SK-N-SH treated with all-trans-retinoic acid at 6 μM for 48 hours (cell line): ENCODE data around the gene SPAG7.

Experiments used
- ATAC-seq: fragments of 200-7000 bp; cut with Tn5 transposase; 3 replicates; pipeline ENCODE4 v1.9.1; 2020; ENCODE audit warnings: mild to moderate bottlenecking, moderate library complexity
- ARNTL ChIP-seq: fragments of 450-650 bp; formaldehyde crosslinking; IDR thresholded peaks from 2 replicates; pipeline ENCODE4 v1.5.0; 2020; ENCODE audit warnings: low read depth, mild to moderate bottlenecking, moderate library complexity, borderline replicate concordance
- BACH2 ChIP-seq: fragments of 250-450 bp; sonication (Bioruptor Pico); IDR thresholded peaks from 2 replicates; pipeline ENCODE4 v1.9.0; 2021; ENCODE audit warnings: mild to moderate bottlenecking, borderline replicate concordance
- CREB5 ChIP-seq: fragments of 250-450 bp; sonication (Bioruptor Pico); IDR thresholded peaks from 2 replicates; pipeline ENCODE4 v1.5.1; 2020; ENCODE audit warnings: low read depth, mild to moderate bottlenecking, moderate library complexity
- CSDC2 ChIP-seq: fragments of 250-450 bp; sonication (Bioruptor Pico); IDR thresholded peaks from 2 replicates; pipeline ENCODE4 v1.5.0; 2020; ENCODE audit warnings: mild to moderate bottlenecking, moderate library complexity
- CSRNP3 ChIP-seq: fragments of 250-450 bp; sonication (Bioruptor Pico); IDR thresholded peaks from 2 replicates; pipeline ENCODE4 v1.5.1; 2021; ENCODE audit warnings: mild to moderate bottlenecking, moderate library complexity
- ESRRG ChIP-seq: fragments of 250-450 bp; sonication (Bioruptor Pico); IDR thresholded peaks from 2 replicates; pipeline ENCODE4 v1.6.1; 2021; ENCODE audit warnings: mild to moderate bottlenecking
- GLIS3 ChIP-seq: fragments of 250-450 bp; sonication (Bioruptor Pico); IDR thresholded peaks from 2 replicates; pipeline ENCODE4 v1.5.0; 2020; ENCODE audit warnings: mild to moderate bottlenecking, moderate library complexity
- ISL1 ChIP-seq: fragments of 250-450 bp; sonication (Bioruptor Pico); IDR thresholded peaks from 2 replicates; pipeline ENCODE4 v2.1.2; 2022; ENCODE audit warnings: mild to moderate bottlenecking, moderate library complexity
- OSR1 ChIP-seq: fragments of 250-450 bp; sonication (Bioruptor Pico); IDR thresholded peaks from 2 replicates; pipeline ENCODE4 v1.8.0; 2022; ENCODE audit warnings: moderate library complexity, mild to moderate bottlenecking, inconsistent platforms
- PATZ1 ChIP-seq: fragments of 250-450 bp; sonication (Bioruptor Pico); IDR thresholded peaks from 2 replicates; pipeline ENCODE4 v1.8.0; 2020; ENCODE audit warnings: mild to moderate bottlenecking, moderate library complexity, borderline replicate concordance
- POU6F1 ChIP-seq: fragments of 250-450 bp; sonication (Bioruptor Pico); IDR thresholded peaks from 2 replicates; pipeline ENCODE4 v1.8.0; 2021; ENCODE audit warnings: low read depth, mild to moderate bottlenecking, moderate library complexity, borderline replicate concordance
- PPARA ChIP-seq: fragments of 250-450 bp; sonication (Bioruptor Pico); IDR thresholded peaks from 2 replicates; pipeline ENCODE4 v1.5.0; 2020; ENCODE audit warnings: mild to moderate bottlenecking, borderline replicate concordance
- RARB ChIP-seq: fragments of 250-450 bp; sonication (Bioruptor Pico); IDR thresholded peaks from 2 replicates; pipeline ENCODE4 v1.8.0; 2021; ENCODE audit warnings: mild to moderate bottlenecking, moderate library complexity
- SNAI2 ChIP-seq: fragments of 250-450 bp; sonication (Bioruptor Pico); IDR thresholded peaks from 2 replicates; pipeline ENCODE4 v1.5.0; 2020; ENCODE audit warnings: mild to moderate bottlenecking, moderate library complexity
- TCF4 ChIP-seq: fragments of 250-450 bp; sonication (Bioruptor Pico); IDR thresholded peaks from 2 replicates; pipeline ENCODE4 v1.8.0; 2021; ENCODE audit warnings: mild to moderate bottlenecking, moderate library complexity, borderline replicate concordance
- TOX ChIP-seq: fragments of 250-450 bp; sonication (Bioruptor Pico); IDR thresholded peaks from 2 replicates; pipeline ENCODE4 v1.8.0; 2021; ENCODE audit warnings: mild to moderate bottlenecking, moderate library complexity, borderline replicate concordance
- TSHZ2 ChIP-seq: fragments of 250-450 bp; sonication (Bioruptor Pico); IDR thresholded peaks from 2 replicates; pipeline ENCODE4 v1.5.0; 2020; ENCODE audit warnings: mild to moderate bottlenecking, moderate library complexity
- ZC3H10 ChIP-seq: fragments of 250-450 bp; sonication (Bioruptor Pico); IDR thresholded peaks from 2 replicates; pipeline ENCODE4 v1.5.1; 2021; ENCODE audit warnings: mild to moderate bottlenecking, moderate library complexity
- ZFP3 ChIP-seq: fragments of 250-450 bp; sonication (Bioruptor Pico); IDR thresholded peaks from 2 replicates; pipeline ENCODE4 v1.5.0; 2020; ENCODE audit warnings: mild to moderate bottlenecking, moderate library complexity
- ZFP30 ChIP-seq: fragments of 450-650 bp; formaldehyde crosslinking; IDR thresholded peaks from 2 replicates; pipeline ENCODE4 v1.5.0; 2022; ENCODE audit warnings: mild to moderate bottlenecking, moderate library complexity
- ZNF565 ChIP-seq: fragments of 450-650 bp; formaldehyde crosslinking; conservative IDR thresholded peaks from 2 replicates; pipeline ENCODE4 v1.5.0; 2020; ENCODE audit warnings: low read depth, mild to moderate bottlenecking, moderate library complexity
- ZNF70 ChIP-seq: fragments of 450-650 bp; formaldehyde crosslinking; IDR thresholded peaks from 2 replicates; pipeline ENCODE4 v1.5.0; 2020; ENCODE audit warnings: mild to moderate bottlenecking, moderate library complexity
- ZNF8 ChIP-seq: fragments of 450-650 bp; formaldehyde crosslinking; IDR thresholded peaks from 2 replicates; pipeline ENCODE4 v1.5.0; 2020; ENCODE audit warnings: mild to moderate bottlenecking, moderate library complexity

Gene SPAG7

GRCh38 chr17:4972752-4973151 is 5.1 kb upstream of the SPAG7 start:
- TF ChIP-seq CSRNP3 (CRISPR knock-in tag) (no peak), ZNF8 (CRISPR knock-in tag) (no peak), SNAI2 (CRISPR knock-in tag) (no peak)
- ATAC-seq = no peak

- TF ChIP-seq RARB (CRISPR knock-in tag) = no peak
- no peak for ATAC-seq
Observed at GRCh38 chr17:4972322-4972721, 4.7 kb upstream of the SPAG7 start.

- ATAC-seq = no peak
- TF ChIP-seq ZNF565 (CRISPR knock-in tag) (no peak), PPARA (no peak), PATZ1 (CRISPR knock-in tag) (no peak), TSHZ2 (CRISPR knock-in tag) (no peak), ZFP3 (CRISPR knock-in tag) (no peak), TOX (CRISPR knock-in tag) (no peak), GLIS3 (CRISPR knock-in tag) (no peak), ARNTL (CRISPR knock-in tag) (no peak), POU6F1 (no peak), CREB5 (CRISPR knock-in tag) (no peak), BACH2 (CRISPR knock-in tag) (no peak), RARB (CRISPR knock-in tag) (no peak), ZFP30 (CRISPR knock-in tag) (no peak), ZC3H10 (CRISPR knock-in tag) (no peak), OSR1 (CRISPR knock-in tag) (no peak), TCF4 (CRISPR knock-in tag) (no peak), ESRRG (CRISPR knock-in tag) (no peak), CSDC2 (CRISPR knock-in tag) (no peak), SNAI2 (CRISPR knock-in tag) (no peak)
Observed at GRCh38 chr17:4971826-4972225, 4.2 kb upstream of the SPAG7 start.

GRCh38 chr17:4970273-4970672 is 2.7 kb upstream of the SPAG7 start:
- ATAC-seq = no peak
- TF ChIP-seq ISL1 (CRISPR knock-in tag) (no peak), ZFP3 (CRISPR knock-in tag) (no peak), ZNF70 (CRISPR knock-in tag) (no peak), GLIS3 (CRISPR knock-in tag) (no peak), CSDC2 (CRISPR knock-in tag) (no peak), ESRRG (CRISPR knock-in tag) (no peak), SNAI2 (CRISPR knock-in tag) (no peak), RARB (CRISPR knock-in tag) (no peak)
